ENCODE results near the gene PCDHGA1.
"Not testable (repeated sequence)": the region's sequence is repeated elsewhere in the genome, so short reads cannot be mapped to it uniquely, and the experiment has no call there.

The PCDHGA1 gene

GRCh38 chr5:141338538-141339306, 8.4 kb downstream of the PCDHGA1 start, which contains the start of gene PCDHGA2:
PCDHGA2 (plus strand) TSS chr5:141338760.
- DNase-seq (ENCODE audit: low read depth): peak; percentile 68
- peak; percentile 68 for TF ChIP-seq CTCF (conservative IDR thresholded peaks at IDR 0.05; ENCODE audit: control insufficient read depth, insufficient read depth, low read depth, low read length)
- peak within 1 kb of the TSS; percentile 20 for H3K4me3 ChIP-seq (ENCODE audit: control insufficient read depth, low read depth, low read length)

GRCh38 chr5:141340781-141341354, 10.6 kb downstream of the PCDHGA1 start:
- H3K4me3 ChIP-seq (ENCODE audit: control insufficient read depth, low read depth, low read length); DNase-seq (ENCODE audit: low read depth): not testable (repeated sequence)

- no peak for DNase-seq (ENCODE audit: low read depth)
- no peak overlapping the region for H3K4me3 ChIP-seq (ENCODE audit: control insufficient read depth, low read depth, low read length)
- no peak for TF ChIP-seq CTCF (conservative IDR thresholded peaks at IDR 0.05; ENCODE audit: control insufficient read depth, insufficient read depth, low read depth, low read length)
Observed at GRCh38 chr5:141342773-141343172, 12.5 kb downstream of the PCDHGA1 start.

GRCh38 chr5:141343242-141343952, 13.1 kb downstream of the PCDHGA1 start, which contains the start of gene PCDHGA3:
PCDHGA3 (plus strand) TSS chr5:141343829; CDS start chr5:141344034, 205 bp downstream.
- TF ChIP-seq CTCF (conservative IDR thresholded peaks at IDR 0.05; ENCODE audit: control insufficient read depth, insufficient read depth, low read depth, low read length): peak; percentile 60
- peak within 1 kb of the TSS; percentile 14 for H3K4me3 ChIP-seq (ENCODE audit: control insufficient read depth, low read depth, low read length)
- peak; percentile 75 for DNase-seq (ENCODE audit: low read depth)

GRCh38 chr5:141343953-141344463, 13.7 kb downstream of the PCDHGA1 start:
- DNase-seq (ENCODE audit: low read depth): no peak
- TF ChIP-seq CTCF (conservative IDR thresholded peaks at IDR 0.05; ENCODE audit: control insufficient read depth, insufficient read depth, low read depth, low read length): no peak
- peak overlapping the region; percentile 14 for H3K4me3 ChIP-seq (ENCODE audit: control insufficient read depth, low read depth, low read length)

GRCh38 chr5:141345327-141345726, 15.0 kb downstream of the PCDHGA1 start:
- TF ChIP-seq CTCF (conservative IDR thresholded peaks at IDR 0.05; ENCODE audit: control insufficient read depth, insufficient read depth, low read depth, low read length): no peak
- DNase-seq (ENCODE audit: low read depth): no peak
- no peak overlapping the region for H3K4me3 ChIP-seq (ENCODE audit: control insufficient read depth, low read depth, low read length)

- not testable (repeated sequence) for H3K4me3 ChIP-seq (ENCODE audit: control insufficient read depth, low read depth, low read length); DNase-seq (ENCODE audit: low read depth)
Observed at GRCh38 chr5:141346017-141346416, 15.7 kb downstream of the PCDHGA1 start.

Data from fibroblast of mammary gland (primary cell).